ENCODE measurements around the gene RBM10. TPM values are rescaled to one million over a fixed set of nuclear protein-coding genes. Genes with fewer than 3 reads are reported as not detected.

Gene RBM10
- total RNA-seq, 1 experiment from 2014 or later = 41.0 TPM

DNA sequence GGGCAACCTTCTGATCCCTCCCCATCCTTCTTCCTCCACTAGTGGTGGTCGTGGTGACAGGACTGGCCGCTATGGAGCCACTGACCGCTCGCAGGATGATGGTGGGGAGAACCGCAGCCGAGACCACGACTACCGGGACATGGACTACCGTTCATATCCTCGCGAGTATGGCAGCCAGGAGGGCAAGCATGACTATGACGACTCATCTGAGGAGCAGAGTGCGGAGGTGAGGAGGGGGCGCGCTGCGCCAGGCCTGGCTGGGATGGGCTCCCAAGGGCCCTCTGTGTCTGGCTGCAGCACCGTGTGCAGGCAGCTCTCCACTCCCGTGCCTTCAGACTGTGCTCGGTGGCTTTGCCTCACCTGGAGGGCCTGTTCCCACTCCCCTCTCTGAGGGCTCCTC lies 24.3 kb downstream of the RBM10 start:
- no TSS peak for BruUV-seq (replicated peaks)
- H3K27me3 ChIP-seq (replicated peaks; ENCODE audit: control insufficient read depth, insufficient read depth, low read length) = no peaks in the 10 kb centered on the region
- no peak overlapping the region for H3K4me3 Mint-ChIP-seq (ENCODE audit: unreplicated experiment)
- intact Hi-C loops (cut with micrococcal nuclease; ENCODE audit: unreplicated experiment) = no loop called here
- no peaks in the 10 kb centered on the region for H3K4me1 Mint-ChIP-seq (ENCODE audit: low read depth, unreplicated experiment)
- no peaks in the 10 kb centered on the region for H3K9me3 Mint-ChIP-seq (ENCODE audit: unreplicated experiment)
- ChIA-PET POLR2A (no interaction called here), CTCF (no interaction called here)
- H3K36me3 Mint-ChIP-seq (ENCODE audit: insufficient read depth, unreplicated experiment) = peaks cover 30% of the 10 kb centered on the region
- no peaks in the 10 kb centered on the region for H3K4me1 ChIP-seq
- no peaks in the 10 kb centered on the region for H3K9me3 ChIP-seq
- H3K27me3 Mint-ChIP-seq (ENCODE audit: insufficient read depth, unreplicated experiment) = no peaks in the 10 kb centered on the region
- H3K27ac Mint-ChIP-seq (ENCODE audit: unreplicated experiment) = no peak overlapping the region
- no peak for DNase-seq
- TF ChIP-seq, protein P1, sequence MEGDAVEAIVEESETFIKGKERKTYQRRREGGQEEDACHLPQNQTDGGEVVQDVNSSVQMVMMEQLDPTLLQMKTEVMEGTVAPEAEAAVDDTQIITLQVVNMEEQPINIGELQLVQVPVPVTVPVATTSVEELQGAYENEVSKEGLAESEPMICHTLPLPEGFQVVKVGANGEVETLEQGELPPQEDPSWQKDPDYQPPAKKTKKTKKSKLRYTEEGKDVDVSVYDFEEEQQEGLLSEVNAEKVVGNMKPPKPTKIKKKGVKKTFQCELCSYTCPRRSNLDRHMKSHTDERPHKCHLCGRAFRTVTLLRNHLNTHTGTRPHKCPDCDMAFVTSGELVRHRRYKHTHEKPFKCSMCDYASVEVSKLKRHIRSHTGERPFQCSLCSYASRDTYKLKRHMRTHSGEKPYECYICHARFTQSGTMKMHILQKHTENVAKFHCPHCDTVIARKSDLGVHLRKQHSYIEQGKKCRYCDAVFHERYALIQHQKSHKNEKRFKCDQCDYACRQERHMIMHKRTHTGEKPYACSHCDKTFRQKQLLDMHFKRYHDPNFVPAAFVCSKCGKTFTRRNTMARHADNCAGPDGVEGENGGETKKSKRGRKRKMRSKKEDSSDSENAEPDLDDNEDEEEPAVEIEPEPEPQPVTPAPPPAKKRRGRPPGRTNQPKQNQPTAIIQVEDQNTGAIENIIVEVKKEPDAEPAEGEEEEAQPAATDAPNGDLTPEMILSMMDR (IDR thresholded peaks at IDR 0.05; ENCODE audit: insufficient read depth in 1 of 2, low read depth in 1 of 2, low read length in 1 of 2, severe bottlenecking in 1 of 2, unreplicated experiment in 1 of 2) = no peak
- no peaks in the 10 kb centered on the region for H3K36me3 ChIP-seq (ENCODE audit: control insufficient read depth, insufficient read depth, low read length)
- H3K4me3 ChIP-seq (ENCODE audit: low read depth, low read length) = no peak overlapping the region

DNA sequence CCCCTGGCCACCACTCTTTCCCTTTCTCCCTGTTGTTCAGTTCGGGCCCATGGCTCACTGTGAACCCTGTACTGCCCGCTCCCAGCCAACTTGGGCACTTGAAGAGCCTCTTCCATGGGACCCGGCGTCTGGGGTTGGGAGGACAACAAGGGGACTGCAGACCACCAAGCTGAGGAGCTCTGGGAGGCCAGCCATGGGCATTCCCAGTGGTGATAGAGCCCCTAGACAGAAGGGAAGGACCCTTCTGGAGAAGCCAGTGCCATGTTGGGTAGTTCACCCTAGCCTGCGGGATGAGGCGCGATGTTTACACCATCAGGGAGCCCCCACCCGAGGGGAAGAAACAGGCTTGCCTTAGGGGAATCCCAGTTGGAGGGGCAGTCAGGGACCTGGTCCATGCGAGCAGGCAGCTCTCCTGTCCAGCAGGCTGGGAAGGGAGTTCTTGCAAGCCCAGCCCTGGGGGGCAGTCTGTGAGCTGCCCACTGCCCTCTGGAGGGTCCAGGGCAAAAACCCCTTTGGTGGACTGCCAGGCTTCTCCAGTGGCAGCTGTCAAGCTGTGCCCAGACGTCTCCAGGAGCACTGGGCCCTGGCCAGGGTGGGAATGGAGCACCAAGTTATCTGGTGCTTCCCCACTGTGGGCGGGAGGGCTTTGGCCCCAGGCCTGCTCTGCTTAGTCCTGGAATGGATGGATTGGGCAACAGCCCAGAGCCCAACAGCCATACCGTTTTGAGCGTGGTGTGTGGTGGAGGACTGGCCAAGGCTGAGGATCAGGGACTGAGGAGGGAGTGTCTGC lies 24.9 kb downstream of the RBM10 start:
- Histone ChIP-seq H3K9me3 (no peaks in the 10 kb centered on the region), H3K27me3 (replicated peaks; ENCODE audit: control insufficient read depth, insufficient read depth, low read length) (no peaks in the 10 kb centered on the region), H3K4me1 (no peaks in the 10 kb centered on the region), H3K4me3 (ENCODE audit: low read depth, low read length) (no peak overlapping the region), H3K36me3 (ENCODE audit: control insufficient read depth, insufficient read depth, low read length) (no peaks in the 10 kb centered on the region)
- Mint-ChIP-seq H3K4me3 (ENCODE audit: unreplicated experiment) (no peak overlapping the region), H3K36me3 (ENCODE audit: insufficient read depth, unreplicated experiment) (peaks cover 24% of the 10 kb centered on the region), H3K27me3 (ENCODE audit: insufficient read depth, unreplicated experiment) (no peaks in the 10 kb centered on the region), H3K27ac (ENCODE audit: unreplicated experiment) (no peak overlapping the region), H3K4me1 (ENCODE audit: low read depth, unreplicated experiment) (no peaks in the 10 kb centered on the region), H3K9me3 (ENCODE audit: unreplicated experiment) (no peaks in the 10 kb centered on the region)
- CTCF ChIA-PET = interaction anchor here (1.1 kb wide), 1 partner anchor 25 kb away, joined by 3 read pairs; the partner anchor contains the start of genes NDUFB11 and RBM10
- TF ChIP-seq, protein P1 (IDR thresholded peaks at IDR 0.05; ENCODE audit: insufficient read depth in 1 of 2, low read depth in 1 of 2, low read length in 1 of 2, severe bottlenecking in 1 of 2, unreplicated experiment in 1 of 2) = no peak
- intact Hi-C loops (cut with micrococcal nuclease; ENCODE audit: unreplicated experiment) = no loop called here
- POLR2A ChIA-PET = no interaction called here
- BruUV-seq (replicated peaks) = no TSS peak
- no peak for DNase-seq

DNA sequence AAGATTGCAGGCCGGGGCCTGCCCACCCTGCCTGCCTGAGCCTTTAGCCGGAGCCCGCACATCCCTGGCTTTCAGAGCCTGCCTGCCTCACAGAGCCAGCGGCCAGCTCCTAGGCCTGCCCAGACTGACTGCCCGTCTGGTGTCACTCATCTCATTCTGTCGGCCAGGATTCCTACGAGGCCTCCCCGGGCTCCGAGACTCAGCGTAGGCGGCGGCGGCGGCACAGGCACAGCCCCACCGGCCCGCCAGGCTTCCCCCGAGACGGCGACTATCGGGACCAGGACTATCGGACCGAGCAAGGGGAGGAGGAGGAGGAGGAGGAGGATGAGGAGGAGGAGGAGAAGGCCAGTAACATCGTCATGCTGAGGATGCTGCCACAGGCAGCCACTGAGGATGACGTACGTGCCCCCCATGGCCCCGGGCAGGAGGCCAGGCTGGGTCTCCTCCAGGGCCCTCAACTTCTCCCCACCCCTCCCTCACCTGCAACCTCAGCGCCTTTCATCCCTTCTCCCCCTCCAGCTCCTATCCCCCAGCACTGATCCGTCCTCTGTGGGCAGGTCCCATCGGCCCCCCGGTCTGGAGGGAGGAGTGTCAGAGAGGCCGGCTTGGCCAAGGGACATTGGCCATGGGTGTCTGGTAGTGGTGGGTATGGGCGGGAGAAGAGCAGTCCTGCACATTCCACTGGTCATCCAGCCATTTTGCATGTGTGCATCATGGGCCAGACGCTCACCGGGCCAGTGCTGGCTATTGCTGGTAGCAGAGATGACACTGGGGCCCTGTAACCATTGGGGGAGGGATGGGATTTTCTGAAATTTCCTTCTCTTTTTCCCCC lies 26.1 kb downstream of the RBM10 start:
- Mint-ChIP-seq H3K4me1 (ENCODE audit: low read depth, unreplicated experiment) (no peaks in the 10 kb centered on the region), H3K36me3 (ENCODE audit: insufficient read depth, unreplicated experiment) (peaks cover 30% of the 10 kb centered on the region), H3K9me3 (ENCODE audit: unreplicated experiment) (no peaks in the 10 kb centered on the region), H3K4me3 (ENCODE audit: unreplicated experiment) (no peak overlapping the region), H3K27ac (ENCODE audit: unreplicated experiment) (no peak overlapping the region), H3K27me3 (ENCODE audit: insufficient read depth, unreplicated experiment) (no peaks in the 10 kb centered on the region)
- no peak for DNase-seq
- ChIA-PET CTCF (no interaction called here), POLR2A (no interaction called here)
- TF ChIP-seq, protein P1 (IDR thresholded peaks at IDR 0.05; ENCODE audit: insufficient read depth in 1 of 2, low read depth in 1 of 2, low read length in 1 of 2, severe bottlenecking in 1 of 2, unreplicated experiment in 1 of 2) = no peak
- no TSS peak for BruUV-seq (replicated peaks)
- no peaks in the 10 kb centered on the region for H3K9me3 ChIP-seq
- H3K4me3 ChIP-seq (ENCODE audit: low read depth, low read length) = no peak overlapping the region
- no peaks in the 10 kb centered on the region for H3K36me3 ChIP-seq (ENCODE audit: control insufficient read depth, insufficient read depth, low read length)
- no peaks in the 10 kb centered on the region for H3K4me1 ChIP-seq
- intact Hi-C loops (cut with micrococcal nuclease; ENCODE audit: unreplicated experiment) = no loop called here
- no peaks in the 10 kb centered on the region for H3K27me3 ChIP-seq (replicated peaks; ENCODE audit: control insufficient read depth, insufficient read depth, low read length)
